K562 (cell line): Measurements from ENCODE around the gene KLHL6. TPM values are rescaled to one million over a fixed set of nuclear protein-coding genes. Genes with fewer than 3 reads are reported as not detected.
A peak's percentile ranks its signal among the peaks of the same experiment; 100 is the strongest.

ENCODE experiments used
- BRD9 ChIP-seq: fragments of 450-650 bp; IDR thresholded peaks from 2 replicates; pipeline ENCODE4 v1.6.1; 2018; ENCODE audit warnings: low read depth; ENCODE audit not compliant: partially characterized antibody
- CBX5 ChIP-seq: IDR thresholded peaks from 2 replicates; pipeline ENCODE4 v1.6.1; 2014; ENCODE audit warnings: low read depth, borderline replicate concordance
- E2F6 ChIP-seq, 2 experiments: IDR thresholded peaks; 2 replicates each; pipeline ENCODE4 v1.6.1; 2011; ENCODE audit warnings: borderline replicate concordance in 1 of 2, control low read depth in 1 of 2, low read depth in 1 of 2, low read length in 1 of 2, mild to moderate bottlenecking in 1 of 2, mixed read lengths in 1 of 2, moderate library complexity in 1 of 2; ENCODE audit not compliant: insufficient read depth in 1 of 2, insufficient read length in 1 of 2, poor library complexity in 1 of 2, severe bottlenecking in 1 of 2; ENCODE audit errors: extremely low read depth in 1 of 2
- GATAD2A ChIP-seq: fragments of 450-650 bp; IDR thresholded peaks from 2 replicates; pipeline ENCODE4 v1.6.1; 2017
- MAFG ChIP-seq: fragments of 450-650 bp; conservative IDR thresholded peaks from 2 replicates; pipeline ENCODE4 v1.6.1; 2016; ENCODE audit warnings: missing genetic modification characterization, missing compliant biosample characterization
- NR2C1 ChIP-seq, 2 experiments: fragments of 450-650 bp; IDR thresholded peaks; 2 replicates each; pipeline ENCODE4 v1.6.1; 2017; ENCODE audit warnings: mild to moderate bottlenecking in 2 of 2, antibody characterized with exemption in 1 of 2, inconsistent platforms in 1 of 2, missing compliant biosample characterization in 1 of 2, missing genetic modification characterization in 1 of 2
- ZBTB12 ChIP-seq: fragments of 250-450 bp; sonication (Bioruptor Pico); IDR thresholded peaks from 2 replicates; pipeline ENCODE4 v1.4.0; 2020
- polyA plus RNA-seq, 8 experiments: library from polyadenylated mRNA; depleted of rRNA in 4 of 8; stranded (reverse) in 5 of 8; unstranded in 3 of 8; fragments of >200 nt; fragmentation: Nextera tagmentation in 2 of 8; fragmentation: Illumina TruSeq in 1 of 8; extraction: Ambion mirVana in 2 of 8; extraction: Trizol in 1 of 8; gene quantifications; 2 replicates each; pipeline versions ENCODE4 v1.2.1 to v1.2.3, GENCODE V29; 2011 to 2014; ENCODE audit warnings: inconsistent platforms in 1 of 8, missing spikeins in 1 of 8
- total RNA-seq, 7 experiments: library from RNA; depleted of rRNA in 6 of 7; stranded (reverse); fragments of >200 nt in 6 of 7; fragmentation: Illumina TruSeq in 2 of 7; extraction: Trizol in 2 of 7; gene quantifications; 2 replicates each; pipeline versions ENCODE4 v1.2.1 to v1.2.3, GENCODE V29; 2011 to 2021; ENCODE audit warnings: low replicate concordance in 1 of 7

KLHL6 gene
- total and polyA plus RNA-seq, 9 of the 15 experiments (the other 6 are each of a cell fraction or from before 2014, with no cell fraction given) = 0.18 to 2.1 (median 1.4) TPM

- no peak for TF ChIP-seq NR2C1 (IDR thresholded peaks at IDR 0.05)
- TF ChIP-seq NR2C1 (tag; IDR thresholded peaks at IDR 0.05) = no peak
- TF ChIP-seq E2F6 (IDR thresholded peaks at IDR 0.05; ENCODE audit: borderline replicate concordance in 1 of 2, extremely low read depth in 1 of 2, insufficient read depth in 1 of 2, insufficient read length in 1 of 2, low read depth in 1 of 2, low read length in 1 of 2, poor library complexity in 1 of 2, severe bottlenecking in 1 of 2) = peak in 1 of 2 experiments; percentile 44
- no peak for TF ChIP-seq MAFG
- 0 out of 2 replicates have a peak, but pooled peaks have one; percentile 71 for TF ChIP-seq CBX5
- no peak for TF ChIP-seq BRD9
- TF ChIP-seq ZBTB12 (CRISPR knock-in tag) = no peak
- TF ChIP-seq GATAD2A = no peak
Measured at GRCh38 chr3:183443395-183444385, 111.8 kb downstream of the KLHL6 start (continued).
